SK-N-MC (cell line): ENCODE data around the gene CDH4.

Source experiments
- EZH2 ChIP-seq: fragments of 200-600 bp; sonication (generic); IDR thresholded peaks from one replicate; pipeline ENCODE4 v1.6.1; 2017; ENCODE audit warnings: antibody characterized with exemption
- FOXP2 ChIP-seq: optimal IDR thresholded peaks from 2 replicates; pipeline ENCODE3; 2011; ENCODE audit warnings: mild to moderate bottlenecking, moderate library complexity; ENCODE audit not compliant: insufficient read depth; ENCODE audit errors: extremely low read length, control extremely low read depth
- POLR2AphosphoS5 ChIP-seq: IDR thresholded peaks from 2 replicates; pipeline ENCODE4 v1.6.1; 2012; ENCODE audit warnings: mild to moderate bottlenecking, low read depth, low read length, borderline replicate concordance

- TF ChIP-seq EZH2, result no peak
- TF ChIP-seq POLR2AphosphoS5, result no peak
- TF ChIP-seq FOXP2, result no peak
These were observed 511.8 kb downstream of the CDH4 start for GRCh38 chr20:61763740-61764400.
